NCI-H2107 (cell line): Measurements from ENCODE around the gene ATP2B3.

Experiments
- DNase-seq: peaks from one replicate; lab custom pipeline; 2025; lab: John Stamatoyannopoulos, UW

Gene ATP2B3

DNA sequence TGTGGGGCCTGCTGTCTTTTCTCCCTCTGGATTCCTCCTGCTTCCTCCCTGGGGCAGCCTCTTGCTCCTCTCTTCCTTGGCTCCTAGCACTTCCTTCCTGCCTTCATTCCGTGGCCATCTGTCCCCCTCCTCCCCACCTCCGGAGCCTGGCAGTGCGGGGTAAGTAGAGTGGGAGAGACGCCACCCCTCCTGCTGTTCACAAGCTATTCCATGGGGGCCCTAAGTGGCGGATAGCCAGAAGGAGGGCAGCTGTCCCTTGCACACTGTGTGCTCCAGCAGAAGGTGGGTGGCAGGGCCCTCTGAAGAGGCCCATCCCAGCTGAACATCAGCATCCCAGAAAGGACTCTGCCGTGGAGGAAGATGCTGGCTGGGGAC is 54.1 kb downstream of the ATP2B3 start:
- DNase-seq = no peak

GRCh38 chrX:153572601-153573000 is 55.2 kb downstream of the ATP2B3 start:
- DNase-seq = no peak

DNA sequence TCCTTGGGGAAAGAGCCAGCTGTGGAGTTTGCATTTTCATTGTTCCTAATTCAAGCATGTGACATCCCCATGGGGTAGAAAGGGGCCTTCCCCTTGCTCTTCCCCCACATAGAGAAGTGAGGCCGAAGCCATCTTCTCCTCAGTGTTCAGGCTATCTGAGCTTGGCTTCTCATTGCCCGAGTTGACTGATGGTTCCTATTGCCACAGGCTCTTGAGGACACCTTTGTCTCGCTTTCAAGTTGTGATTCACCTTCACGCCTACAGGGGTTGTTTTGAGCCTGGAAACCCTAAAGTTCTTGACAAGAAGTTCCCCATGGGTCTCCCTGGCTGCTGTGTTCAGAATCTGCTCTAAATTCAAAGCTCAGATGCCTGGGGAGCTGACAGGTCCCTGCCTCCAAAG is 56.5 kb downstream of the ATP2B3 start:
- DNase-seq = no peak

- no peak for DNase-seq
Observed at GRCh38 chrX:153576239-153576870, 58.9 kb downstream of the ATP2B3 start.

GRCh38 chrX:153576961-153577360 is 59.5 kb downstream of the ATP2B3 start:
- no peak for DNase-seq

- no peak for DNase-seq
Observed at GRCh38 chrX:153578200-153578835, 60.9 kb downstream of the ATP2B3 start.

GRCh38 chrX:153578889-153579288 is 61.4 kb downstream of the ATP2B3 start:
- no peak for DNase-seq

- no peak for DNase-seq
Observed at GRCh38 chrX:153580700-153581386, 63.4 kb downstream of the ATP2B3 start.

DNA sequence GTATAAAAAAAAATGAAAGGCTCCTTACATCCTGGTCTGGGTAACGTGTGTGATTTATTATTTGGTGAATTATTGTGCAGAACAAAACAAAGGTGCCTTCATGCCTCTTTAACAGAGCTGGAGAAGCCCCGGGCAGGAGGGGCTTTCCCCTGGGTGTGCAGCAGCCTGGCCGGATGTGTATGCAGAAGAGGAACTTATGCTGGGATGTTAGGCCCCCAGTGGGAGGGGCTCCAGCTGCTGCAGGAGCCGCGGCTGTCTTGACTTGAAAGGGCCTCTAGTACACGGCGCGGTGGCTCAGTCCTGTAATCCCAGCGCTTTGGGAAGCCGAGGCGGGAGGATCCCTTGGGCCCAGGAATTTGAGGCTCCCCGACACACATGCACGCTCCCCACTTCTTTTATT is 65.5 kb downstream of the ATP2B3 start:
- no peak for DNase-seq

GRCh38 chrX:153583433-153583832 is 66.0 kb downstream of the ATP2B3 start:
- no peak for DNase-seq

- no peak for DNase-seq
Observed at GRCh38 chrX:153585827-153586226, 68.4 kb downstream of the ATP2B3 start.

DNA sequence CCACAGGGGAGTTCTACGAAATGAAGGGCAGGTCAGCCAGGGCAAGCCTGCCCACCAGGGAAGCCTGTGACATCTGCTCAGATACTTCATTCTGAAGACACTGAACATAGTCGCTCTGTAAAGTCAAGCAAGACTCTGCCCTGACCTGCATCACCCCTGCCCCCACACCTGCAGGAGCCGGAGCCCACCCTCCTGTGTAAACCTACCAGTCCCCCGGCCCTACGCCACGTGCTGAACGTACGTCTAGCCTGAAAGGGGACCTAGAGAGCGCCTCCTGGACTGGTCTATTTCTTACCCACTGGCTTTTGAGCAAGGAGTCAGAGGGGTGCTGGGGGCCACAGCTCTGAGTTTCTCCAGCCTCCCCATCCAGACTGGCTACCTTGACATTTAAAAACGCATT is 69.9 kb downstream of the ATP2B3 start:
- DNase-seq = no peak

DNA sequence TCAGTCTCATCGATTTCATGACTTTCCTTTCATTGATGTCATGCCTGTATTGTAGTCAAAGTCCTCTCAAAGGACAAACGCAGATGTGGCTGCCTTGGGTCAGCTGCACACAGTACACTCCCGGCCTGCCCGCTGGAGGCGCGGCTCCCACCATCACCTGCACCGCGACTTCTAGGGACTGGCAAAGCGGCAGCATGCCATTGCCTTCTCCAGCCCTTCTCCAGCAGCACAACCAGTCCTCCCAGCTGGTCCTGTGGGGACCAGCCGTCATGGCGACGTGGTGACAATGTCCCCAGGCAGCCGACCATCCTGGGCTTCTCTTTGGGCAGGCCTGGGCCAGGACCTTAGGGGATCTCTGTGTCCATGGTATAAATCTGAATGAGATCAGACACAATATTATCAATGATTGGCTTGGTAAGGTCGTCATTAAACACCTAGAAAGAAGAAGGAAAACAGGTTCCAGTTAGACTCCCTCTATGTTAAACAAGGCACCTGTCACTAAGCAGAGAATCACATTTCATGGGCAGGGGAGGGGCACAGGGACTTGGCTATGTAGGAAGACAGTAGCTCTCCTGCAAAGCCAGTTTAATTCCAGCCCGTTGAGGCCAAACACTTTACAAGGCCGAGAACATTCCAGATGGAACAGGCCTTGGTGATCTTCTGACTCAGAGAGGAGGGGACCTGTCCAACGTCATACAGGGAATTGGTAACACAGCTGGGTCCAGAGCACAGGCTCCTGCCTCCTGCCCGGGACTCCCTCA is 70.8 kb downstream of the ATP2B3 start:
- DNase-seq = no peak

GRCh38 chrX:153588782-153589446 is 71.5 kb downstream of the ATP2B3 start:
- DNase-seq = no peak

GRCh38 chrX:153590961-153591956 is 73.8 kb downstream of the ATP2B3 start:
- no peak for DNase-seq

DNA sequence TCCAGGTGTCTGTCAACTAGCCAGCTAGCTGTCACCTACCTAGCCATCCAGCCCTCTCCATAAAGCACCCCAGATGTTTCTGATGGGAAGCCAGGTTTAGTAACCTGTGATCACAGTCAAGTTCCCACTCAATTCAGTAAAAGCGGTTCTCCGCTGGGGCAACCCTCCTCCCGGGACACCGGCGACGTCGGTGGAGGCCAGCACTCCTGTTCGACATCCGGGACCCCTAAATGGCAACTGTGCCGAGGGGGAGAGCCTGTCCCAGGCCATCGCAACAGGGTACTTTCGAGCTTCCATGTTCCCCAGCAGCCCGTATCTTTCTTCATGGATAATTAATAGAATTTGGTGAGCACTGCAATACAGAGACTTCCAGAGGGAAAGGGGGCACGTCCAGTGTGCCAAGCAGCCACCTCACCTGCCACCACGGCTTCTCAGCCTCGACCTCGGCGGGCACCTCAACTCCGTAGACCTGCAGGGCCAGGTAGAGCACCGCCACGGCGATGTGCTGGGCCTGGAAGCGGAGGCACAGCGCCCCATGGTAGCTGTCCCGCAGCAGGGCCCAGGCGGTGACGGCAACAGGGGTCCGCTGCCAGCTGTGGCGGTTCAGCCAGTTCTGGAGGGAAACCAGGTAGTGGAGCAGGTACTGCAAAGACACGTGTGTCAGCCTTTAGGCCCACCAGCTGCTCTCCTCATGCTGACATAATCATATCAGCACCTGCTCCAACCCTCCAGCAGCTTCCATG is 74.8 kb downstream of the ATP2B3 start:
- no peak for DNase-seq

GRCh38 chrX:153592966-153593688 is 75.7 kb downstream of the ATP2B3 start:
- DNase-seq = no peak

DNA sequence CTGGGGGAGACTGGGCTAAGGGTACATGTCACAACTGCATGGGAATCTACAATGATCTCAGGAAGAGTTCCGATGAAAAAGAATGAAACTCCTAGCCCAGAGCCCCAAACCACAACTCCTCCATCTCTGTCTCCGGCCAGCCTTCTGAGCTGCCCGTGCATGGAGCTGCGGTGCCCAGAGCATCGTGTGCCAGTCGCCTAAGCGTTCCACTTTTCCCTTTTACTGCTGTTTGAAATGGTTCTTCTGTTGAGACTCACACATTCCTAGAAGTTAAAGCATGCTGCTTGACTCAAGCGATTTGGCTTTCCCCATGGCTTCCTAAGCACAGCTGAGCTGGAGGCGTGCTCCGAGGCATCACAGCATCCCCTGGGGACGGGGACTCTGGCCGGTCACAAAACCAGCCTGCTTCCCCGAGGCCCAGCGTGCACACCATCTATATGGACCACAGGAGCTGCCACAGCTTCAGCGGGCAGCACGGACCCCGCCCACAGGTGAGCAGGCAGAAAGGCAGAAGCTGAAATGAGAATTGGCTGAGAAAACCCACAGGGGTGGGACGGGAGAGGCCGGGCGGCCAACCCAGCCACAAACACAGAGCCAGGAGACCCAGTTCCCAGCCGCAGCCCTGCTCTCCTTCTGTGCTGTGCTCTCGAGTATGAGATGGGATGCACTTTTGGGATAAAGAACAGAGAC is 76.5 kb downstream of the ATP2B3 start:
- no peak for DNase-seq

DNA sequence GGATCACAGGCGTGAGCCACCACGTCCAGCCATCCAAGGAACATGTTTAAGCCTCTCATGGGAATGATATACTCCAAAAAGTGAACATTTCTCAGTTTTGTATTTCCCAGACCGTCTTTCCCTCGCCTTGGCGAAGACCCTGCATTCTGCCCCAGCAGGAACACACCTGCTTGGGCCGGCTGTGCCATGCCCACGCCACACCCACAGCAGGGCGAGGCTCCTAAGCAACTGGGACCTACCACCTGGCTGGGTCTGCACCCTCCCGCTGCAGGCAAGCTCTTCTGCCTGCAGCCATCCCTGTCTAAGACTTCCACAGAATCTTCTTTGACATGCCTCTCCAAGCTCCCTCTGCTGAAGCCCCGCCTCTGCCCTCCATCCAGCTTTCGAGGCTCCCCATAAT is 77.9 kb downstream of the ATP2B3 start:
- no peak for DNase-seq
